HCT116 (cell line): Measurements from ENCODE around the gene GPR101. TPM values are rescaled to one million over a fixed set of nuclear protein-coding genes. Genes with fewer than 3 reads are reported as not detected.

Source experiments
- ATAC-seq: fragments of 200-7000 bp; cut with Tn5 transposase; 2 replicates; pipeline ENCODE4 v1.9.1; 2020; ENCODE audit warnings: mild to moderate bottlenecking, moderate library complexity
- BruUV-seq: library from RNA; stranded (reverse); fragments of 400-500 nt; replicated peaks from 2 replicates; lab custom pipeline; 2021; lab: Mats Ljungman, UMichigan
- CTCF ChIA-PET: fragments of 300-600 bp; sonication (Branson Sonifier 250); formaldehyde crosslinking; loops from one replicate; lab custom pipeline; 2021; ENCODE audit warnings: antibody characterized with exemption; lab: Charles Lee
- POLR2A ChIA-PET: fragments of 300-600, 350-600 bp; sonication (Branson Sonifier 250); formaldehyde crosslinking; loops from one replicate; lab custom pipeline; 2021; ENCODE audit warnings: antibody characterized with exemption; lab: Charles Lee
- RAD21 ChIA-PET, 2 experiments: fragments of 300-600 bp; sonication (Branson Sonifier 250); formaldehyde crosslinking; loops; one replicate each; lab custom pipeline; 2023; ENCODE audit warnings: low total read pairs in 2 of 2; ENCODE audit not compliant: uncharacterized antibody in 2 of 2, unreplicated experiment in 2 of 2, low non-redundant PET in 1 of 2; lab: Charles Lee
- DNase-seq: peaks from one replicate; pipeline ENCODE4 v3.0.0-alpha.2; 2010; ENCODE audit warnings: low read depth, low spot score
- H2AFZ ChIP-seq: fragments of 200-600 bp; shearing (Covaris generic), sonication (generic); 2 replicates; pipeline ENCODE4 v1.6.1; 2017; ENCODE audit warnings: low read depth, mixed run types, mixed read lengths, antibody characterized with exemption, low read length; ENCODE audit not compliant: poor library complexity, severe bottlenecking
- H3K27ac ChIP-seq: 2 replicates; pipeline ENCODE4 v1.5.1; 2012; ENCODE audit warnings: low read depth, low read length
- H3K27me3 ChIP-seq: fragments of 200-600 bp; sonication (generic); 2 replicates; pipeline ENCODE4 v1.6.1; 2016; ENCODE audit warnings: mixed run types, low read length, mixed read lengths; ENCODE audit not compliant: insufficient read depth
- H3K36me3 ChIP-seq, 2 experiments: fragments of 200-500 bp in 1 of 2; fragments of 200-600 bp in 1 of 2; sonication (Bioruptor generic) in 1 of 2; sonication (generic) in 1 of 2; 2 replicates each; pipeline versions ENCODE4 v1.5.1 to v1.6.1; 2014 to 2016; ENCODE audit warnings: low read length in 2 of 2, inconsistent platforms in 1 of 2, mixed read lengths in 1 of 2, mixed run types in 1 of 2; ENCODE audit not compliant: insufficient read depth in 2 of 2, control insufficient read depth in 1 of 2
- H3K4me1 ChIP-seq, 2 experiments: fragments of 200-600 bp in 1 of 2; sonication (generic) in 1 of 2; 2 replicates each; pipeline versions ENCODE4 v1.5.1 to v1.6.1; 2012 to 2017; ENCODE audit warnings: low read length in 2 of 2, inconsistent platforms in 1 of 2, mild to moderate bottlenecking in 1 of 2, mixed read lengths in 1 of 2, mixed run types in 1 of 2, moderate library complexity in 1 of 2; ENCODE audit not compliant: insufficient read depth in 2 of 2, control insufficient read depth in 1 of 2
- H3K4me2 ChIP-seq: fragments of 200-600 bp; sonication (generic); 2 replicates; pipeline ENCODE4 v1.6.1; 2017; ENCODE audit warnings: mixed run types, low read length, mixed read lengths
- H3K4me3 ChIP-seq, 2 experiments: fragments of 200-600 bp in 1 of 2; sonication (generic) in 1 of 2; replicated peaks in 1 of 2; 2 replicates each; pipeline ENCODE4 v1.5.1; 2011 to 2016; ENCODE audit warnings: low read length in 2 of 2, control low read depth in 1 of 2, low read depth in 1 of 2, mild to moderate bottlenecking in 1 of 2, mixed read lengths in 1 of 2, mixed run types in 1 of 2
- H3K79me2 ChIP-seq: fragments of 200-600 bp; sonication (generic); 2 replicates; pipeline ENCODE4 v1.6.1; 2017; ENCODE audit warnings: mild to moderate bottlenecking, mixed run types, low read length, moderate library complexity, mixed read lengths; ENCODE audit not compliant: insufficient read depth
- H3K9ac ChIP-seq: fragments of 200-600 bp; sonication (generic); 2 replicates; pipeline ENCODE4 v1.6.1; 2016; ENCODE audit warnings: low read length, mixed read lengths
- H3K9me2 ChIP-seq: fragments of 200-600 bp; sonication (generic), shearing (Covaris generic); 2 replicates; pipeline ENCODE4 v1.6.1; 2017; ENCODE audit warnings: mixed run types, mild to moderate bottlenecking, moderate library complexity; ENCODE audit not compliant: insufficient read depth
- H3K9me3 ChIP-seq, 2 experiments: fragments of 200-500 bp in 1 of 2; fragments of 200-600 bp in 1 of 2; sonication (Bioruptor generic) in 1 of 2; sonication (generic) in 1 of 2; 2 replicates each; pipeline ENCODE4 v1.6.1; 2014 to 2017; ENCODE audit warnings: low read length in 2 of 2, mixed read lengths in 2 of 2, inconsistent platforms in 1 of 2, low read depth in 1 of 2, mild to moderate bottlenecking in 1 of 2, mixed run types in 1 of 2, moderate library complexity in 1 of 2; ENCODE audit not compliant: control insufficient read depth in 1 of 2, insufficient read depth in 1 of 2
- H4K20me1 ChIP-seq: fragments of 200-600 bp; sonication (generic), shearing (Covaris generic); 2 replicates; pipeline ENCODE4 v1.6.1; 2017; ENCODE audit warnings: mixed run types, mild to moderate bottlenecking, moderate library complexity; ENCODE audit not compliant: insufficient read depth
- CTCF ChIP-seq, 3 experiments: fragments of 200-600 bp in 1 of 3; sonication (generic) in 1 of 3; IDR thresholded peaks in 2 of 3; conservative IDR thresholded peaks in 1 of 3; 2 replicates each; pipeline ENCODE4 v1.5.1; 2012 to 2017; ENCODE audit warnings: low read depth in 2 of 3, low read length in 2 of 3, antibody characterized with exemption in 1 of 3, borderline replicate concordance in 1 of 3, control low read depth in 1 of 3, mild to moderate bottlenecking in 1 of 3, mixed read lengths in 1 of 3, mixed run types in 1 of 3, moderate library complexity in 1 of 3; ENCODE audit not compliant: insufficient read depth in 1 of 3
- EZH2 ChIP-seq: fragments of 200-600 bp; sonication (generic); IDR thresholded peaks from 2 replicates; pipeline ENCODE4 v1.6.1; 2017; ENCODE audit warnings: antibody characterized with exemption, mixed run types
- EZH2phosphoT487 ChIP-seq: fragments of 200-600 bp; IDR thresholded peaks from 2 replicates; pipeline ENCODE4 v1.6.1; 2018; ENCODE audit warnings: antibody characterized with exemption, borderline replicate concordance
- JUND ChIP-seq: IDR thresholded peaks from 2 replicates; pipeline ENCODE4 v1.6.1; 2012
- RAD21 ChIP-seq: IDR thresholded peaks from 2 replicates; pipeline ENCODE4 v1.6.1; 2012; ENCODE audit warnings: low read depth, mild to moderate bottlenecking
- SIN3A ChIP-seq: IDR thresholded peaks from 2 replicates; pipeline ENCODE4 v1.6.1; 2012; ENCODE audit warnings: low read depth
- SP1 ChIP-seq: IDR thresholded peaks from 2 replicates; pipeline ENCODE4 v1.6.1; 2012; ENCODE audit warnings: low read depth
- SRF ChIP-seq: IDR thresholded peaks from 2 replicates; pipeline ENCODE4 v1.6.1; 2012; ENCODE audit warnings: low read depth
- ZBTB33 ChIP-seq: IDR thresholded peaks from 2 replicates; pipeline ENCODE4 v1.6.1; 2011; ENCODE audit warnings: mild to moderate bottlenecking, low read length, moderate library complexity; ENCODE audit not compliant: insufficient replicate concordance; ENCODE audit errors: extremely low read depth
- ZFX ChIP-seq: fragments of 450-650 bp; IDR thresholded peaks from 2 replicates; pipeline ENCODE4 v1.6.1; 2017
- intact Hi-C: fragments of 100-400 bp; cut with micrococcal nuclease; formaldehyde crosslinking; loops from 2 replicates; pipeline ENCODE4 v1.10.0; 2022
- total RNA-seq: library from RNA; stranded (reverse); gene quantifications from one replicate; pipeline ENCODE4 v1.2.1, GENCODE V29; 2021; ENCODE audit not compliant: unreplicated experiment

Gene GPR101
- total RNA-seq, 1 experiment from 2014 or later = not detected

GRCh38 chrX:137044893-137045292 is 11.1 kb upstream of the GPR101 start:
- DNase-seq (no peak), ATAC-seq (no peak)
- no peak overlapping the region for H3K4me3 ChIP-seq
- no peaks in the 10 kb centered on the region for H3K9me3 ChIP-seq
- ChIA-PET POLR2A (no interaction called here), CTCF (no interaction called here), RAD21 (no interaction called here)
- H3K9ac ChIP-seq = no peak overlapping the region
- no peak overlapping the region for H3K27ac ChIP-seq
- H3K4me2 ChIP-seq = no peak overlapping the region
- no peaks in the 10 kb centered on the region for H3K36me3 ChIP-seq
- H3K27me3 ChIP-seq = no peaks in the 10 kb centered on the region
- no peaks in the 10 kb centered on the region for H4K20me1 ChIP-seq
- no peaks in the 10 kb centered on the region for H3K9me2 ChIP-seq
- no peak for TF ChIP-seq SRF
- TF ChIP-seq EZH2phosphoT487 = no peak
- no peak for TF ChIP-seq SP1
- no peak for TF ChIP-seq EZH2
- no peaks in the 10 kb centered on the region for H3K4me1 ChIP-seq
- no peaks in the 10 kb centered on the region for H3K79me2 ChIP-seq
- no TSS peak for BruUV-seq
- intact Hi-C loops = no loop called here
- H2AFZ ChIP-seq = no peak overlapping the region

GRCh38 chrX:137043736-137044135 is 9.9 kb upstream of the GPR101 start:
- Histone ChIP-seq H4K20me1 (no peaks in the 10 kb centered on the region), H3K36me3 (no peaks in the 10 kb centered on the region), H3K4me3 (no peak overlapping the region), H3K9me3 (no peaks in the 10 kb centered on the region), H3K9ac (no peak overlapping the region), H3K27ac (no peak overlapping the region), H3K79me2 (no peaks in the 10 kb centered on the region), H3K4me1 (no peaks in the 10 kb centered on the region), H2AFZ (no peak overlapping the region), H3K4me2 (no peak overlapping the region), H3K27me3 (no peaks in the 10 kb centered on the region), H3K9me2 (no peaks in the 10 kb centered on the region)
- DNase-seq (no peak), ATAC-seq (no peak)
- BruUV-seq = no TSS peak
- ChIA-PET CTCF (no interaction called here), POLR2A (no interaction called here), RAD21 (no interaction called here)
- no peak for TF ChIP-seq SIN3A
- no peak for TF ChIP-seq ZBTB33
- no peak for TF ChIP-seq RAD21
- no peak for TF ChIP-seq CTCF (IDR thresholded peaks at IDR 0.05 in 2 of 3, conservative IDR thresholded peaks at IDR 0.05 in 1 of 3; ENCODE audit: borderline replicate concordance in 1 of 3, insufficient read depth in 1 of 3, low read depth in 2 of 3, low read length in 2 of 3)
- TF ChIP-seq ZFX = no peak
- no peak for TF ChIP-seq JUND
- intact Hi-C loops = no loop called here
